GM21529 (cell line): Measurements from ENCODE around the gene ILK.

ENCODE experiments used
- ATAC-seq: cut with Tn5 transposase; IDR thresholded peaks from one replicate; pipeline ENCODE4 v1.9.1; 2021; ENCODE audit not compliant: unreplicated experiment

Gene ILK

DNA sequence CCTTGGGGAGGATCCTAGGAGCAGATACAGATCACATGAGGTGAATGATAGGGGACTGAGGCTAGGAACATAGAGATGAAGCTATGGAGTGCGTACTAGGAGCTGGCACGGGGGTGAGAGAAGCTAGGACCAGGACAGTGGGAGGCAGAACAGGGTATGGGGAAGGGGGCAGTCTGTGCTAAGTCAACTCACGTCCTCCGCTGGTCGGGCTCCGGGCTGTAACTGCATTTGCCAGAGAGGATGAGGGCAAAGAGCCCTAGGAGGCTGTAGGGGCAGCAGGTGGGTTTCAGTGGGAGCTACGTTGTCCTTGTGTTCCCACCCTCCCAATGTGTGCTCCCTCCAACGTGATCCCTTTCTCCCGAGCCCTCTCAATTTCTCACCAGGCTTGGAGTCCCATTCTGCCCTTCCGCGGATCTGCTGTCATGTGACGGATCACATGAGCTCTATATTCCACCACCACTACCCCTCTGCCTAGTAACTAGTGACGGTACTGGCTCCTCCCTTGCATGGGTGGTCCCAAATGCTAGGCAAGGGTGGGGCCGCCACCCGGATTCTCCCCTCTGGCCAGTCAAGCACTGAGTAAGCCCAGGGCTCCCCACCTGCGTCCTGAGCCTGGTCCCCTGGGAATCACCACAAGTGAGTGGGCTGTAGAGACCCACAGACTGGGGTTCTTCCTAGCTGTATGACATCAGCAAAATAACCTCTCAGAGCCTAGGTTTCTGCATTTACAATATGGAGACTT is 15.6 kb downstream of the ILK start, which contains the start of gene TPP1:
TSS of gene TPP1 (minus strand) at position 419 of the 742 bp plus-strand sequence. CDS start at position 397, 22 bp downstream.
- peak; percentile 99 for ATAC-seq

DNA sequence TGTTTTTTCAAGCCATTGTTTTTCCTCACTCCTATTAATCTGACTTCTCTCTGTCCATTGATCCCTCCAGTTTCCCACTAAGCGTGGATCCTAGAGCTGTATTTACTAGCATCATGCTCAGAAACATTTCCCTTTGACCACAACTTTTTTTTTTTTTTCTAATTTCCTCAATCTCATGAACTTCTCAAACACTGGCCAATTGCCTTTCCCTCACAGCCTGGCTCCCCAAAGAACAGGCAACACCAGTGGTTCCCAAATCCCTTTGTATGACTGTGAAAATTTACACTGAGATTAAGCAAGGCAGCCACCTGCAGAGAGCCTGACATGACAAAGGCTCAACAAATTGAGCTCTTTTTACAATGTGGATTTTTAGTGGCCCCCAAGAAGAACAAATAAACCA is 17.1 kb downstream of the ILK start:
- no peak for ATAC-seq

DNA sequence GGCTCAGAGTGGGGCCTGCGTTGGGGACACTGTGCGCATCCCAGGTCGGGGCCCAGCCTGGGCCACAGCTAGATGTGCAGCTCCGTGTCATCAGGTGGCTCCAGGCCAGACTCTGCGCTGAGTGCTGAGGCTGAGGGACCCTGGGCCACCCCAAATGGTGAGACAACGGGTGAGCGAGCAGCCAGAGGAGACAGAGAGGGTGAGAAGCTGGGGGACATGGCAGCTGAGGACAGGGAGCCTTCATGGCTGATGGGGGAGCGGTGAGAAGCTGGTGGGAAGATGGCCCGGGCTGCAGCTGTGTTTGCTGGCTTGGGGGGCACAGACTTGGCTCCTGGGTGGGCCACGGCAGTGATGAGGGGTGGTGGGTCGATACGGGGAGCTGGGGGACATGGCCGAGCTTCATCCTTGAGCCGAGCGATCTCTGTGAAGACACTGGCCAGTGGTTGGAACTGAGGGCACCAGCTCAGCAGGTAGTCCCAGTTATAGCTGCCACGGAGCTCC is 18.2 kb downstream of the ILK start:
- ATAC-seq: no peak

DNA sequence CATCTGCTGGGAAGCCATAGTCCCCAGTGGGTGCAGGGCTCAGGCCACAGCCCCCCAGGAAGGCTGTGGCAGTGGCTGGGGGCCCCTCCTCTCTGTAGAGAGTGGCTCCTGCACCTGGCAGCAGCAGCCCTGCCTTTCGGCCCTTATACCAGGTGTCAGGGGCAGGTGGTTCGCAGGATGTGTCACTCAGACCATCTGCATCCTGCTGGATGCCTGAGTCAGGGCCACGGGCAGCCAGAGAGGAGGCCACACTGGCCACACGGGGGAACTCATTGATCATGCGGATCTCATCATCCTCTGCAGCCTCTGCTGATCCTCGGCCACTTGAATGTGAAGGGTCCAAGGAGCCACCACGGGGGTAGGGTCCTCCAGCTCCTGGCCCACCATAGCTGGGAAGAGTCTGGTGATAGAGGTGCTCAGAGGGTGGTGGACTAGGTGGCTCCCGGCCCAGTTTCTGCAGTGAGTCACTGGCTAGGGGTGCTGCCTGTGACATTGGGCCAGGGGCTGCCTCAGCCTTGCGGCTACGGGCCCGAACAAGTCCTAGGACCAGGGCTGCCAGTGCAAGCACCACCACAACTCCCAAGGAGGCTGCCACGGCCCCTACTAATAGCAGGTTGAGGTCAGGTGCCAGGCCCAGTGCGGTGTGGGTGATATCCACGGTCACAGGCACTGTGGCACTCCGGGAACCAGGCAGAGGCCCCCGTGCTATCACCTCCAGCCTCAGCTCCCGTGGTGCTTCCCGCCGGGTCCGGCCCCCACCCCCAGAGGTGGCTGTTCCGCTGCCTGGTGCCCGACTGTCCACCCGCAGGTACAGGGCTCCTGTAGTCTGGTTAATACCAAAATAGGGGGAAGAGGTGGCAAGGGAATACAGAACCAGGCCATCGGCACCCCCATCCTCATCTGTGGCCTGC is 18.9 kb downstream of the ILK start:
- ATAC-seq: no peak

DNA sequence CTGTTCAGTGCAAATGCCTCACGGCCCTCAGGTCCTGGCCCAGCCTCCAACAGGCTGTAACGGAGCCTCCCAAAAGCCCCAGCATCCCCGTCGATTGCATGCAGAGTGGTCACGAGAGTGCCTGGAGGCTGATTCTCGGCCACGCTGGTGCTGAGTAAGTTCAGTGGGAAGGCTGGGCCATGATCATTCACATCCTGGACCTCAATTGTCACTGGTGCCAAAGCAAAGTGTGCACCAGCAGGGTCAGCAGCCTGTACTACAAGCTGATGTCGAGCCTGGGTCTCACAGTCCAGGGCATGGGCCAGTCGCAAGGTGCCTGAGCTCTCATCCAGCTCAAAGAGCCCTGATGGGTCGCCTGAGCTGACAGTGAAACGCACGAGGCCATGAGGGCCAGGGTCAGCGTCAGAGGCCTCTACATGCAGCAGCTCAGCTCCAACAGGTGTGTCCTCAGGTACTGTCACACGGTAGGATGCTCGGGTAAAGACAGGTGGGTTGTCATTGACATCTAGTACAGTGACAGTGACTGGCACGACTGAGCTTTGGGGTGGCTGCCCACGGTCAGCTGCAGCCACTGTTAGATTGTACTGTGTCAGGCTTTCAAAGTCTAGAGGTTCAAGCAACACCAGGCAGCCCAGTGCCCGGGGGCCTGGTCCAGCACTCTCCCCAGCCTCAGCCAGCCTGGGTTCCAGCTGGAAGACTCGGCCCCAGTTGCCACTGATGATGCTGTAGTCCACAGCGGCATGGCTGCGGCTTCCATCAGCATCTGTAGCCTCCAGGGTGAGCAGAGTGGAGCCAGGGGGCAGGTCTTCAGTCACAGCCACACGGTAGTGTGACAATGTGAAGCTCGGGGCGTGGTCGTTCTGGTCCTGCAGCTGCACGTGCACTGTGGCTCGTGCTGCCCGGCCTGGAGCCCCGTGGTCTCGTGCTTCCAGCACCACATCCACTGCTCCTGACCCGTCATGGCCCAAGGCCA is 20.1 kb downstream of the ILK start:
- ATAC-seq: no peak

DNA sequence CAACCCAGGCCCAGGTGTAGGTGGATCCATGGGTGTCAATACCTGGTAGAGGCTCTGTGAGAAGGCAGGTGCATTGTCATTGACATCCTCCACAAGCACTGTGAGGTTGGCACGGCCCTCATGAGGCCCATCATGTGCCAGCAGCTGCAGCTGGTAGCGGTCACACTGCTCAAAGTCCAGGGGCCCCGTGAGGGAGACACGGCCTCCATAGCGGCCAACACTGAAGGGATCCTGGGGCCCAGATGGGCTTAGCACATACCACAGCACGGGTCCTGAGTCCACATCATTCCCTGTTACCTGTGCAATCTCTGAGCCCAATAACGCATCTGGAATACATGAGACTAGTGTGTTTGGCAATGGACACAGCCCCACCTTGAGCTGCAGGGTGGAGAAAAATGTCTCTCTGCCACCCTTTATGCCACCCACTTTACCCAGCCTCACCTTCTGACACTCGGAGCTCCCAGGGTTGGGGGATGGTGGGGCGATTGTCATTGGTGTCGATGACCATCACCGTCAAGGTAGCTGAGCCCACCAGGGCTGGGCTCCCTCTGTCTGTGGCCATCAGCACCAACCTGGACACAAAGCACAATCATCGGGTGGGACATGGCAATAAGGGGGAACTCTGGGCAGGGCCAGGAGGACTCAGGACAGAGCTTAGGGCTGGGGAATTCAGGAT is 21.7 kb downstream of the ILK start:
- ATAC-seq: no peak

DNA sequence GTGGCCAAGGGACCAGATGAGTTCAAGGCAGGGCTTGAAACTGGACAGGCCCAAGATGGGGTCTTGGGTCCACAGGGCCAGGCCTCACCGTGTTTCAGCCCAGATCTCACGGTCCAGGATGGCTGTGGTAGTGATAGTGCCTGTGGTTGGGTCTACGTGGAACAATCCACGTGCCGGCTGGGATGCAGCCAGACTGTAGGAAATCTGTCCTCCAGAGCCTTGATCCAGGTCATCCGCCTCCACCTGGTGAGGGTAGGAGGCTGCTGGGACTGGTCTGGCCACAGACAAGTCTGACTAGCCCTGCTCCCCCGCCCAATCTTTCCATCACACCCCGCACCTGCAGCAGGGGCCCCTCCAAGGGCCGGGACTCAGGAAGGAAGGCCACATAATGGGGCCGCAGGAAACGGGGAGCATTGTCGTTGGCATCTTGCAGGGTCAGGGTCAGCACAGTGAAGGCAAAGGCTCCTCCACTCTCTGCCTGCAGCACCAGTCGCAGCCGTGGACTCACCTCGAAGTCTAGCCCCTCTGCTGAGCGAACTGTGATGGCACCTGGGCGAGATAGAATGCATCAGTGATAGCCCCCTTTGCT is 22.4 kb downstream of the ILK start:
- ATAC-seq: no peak

DNA sequence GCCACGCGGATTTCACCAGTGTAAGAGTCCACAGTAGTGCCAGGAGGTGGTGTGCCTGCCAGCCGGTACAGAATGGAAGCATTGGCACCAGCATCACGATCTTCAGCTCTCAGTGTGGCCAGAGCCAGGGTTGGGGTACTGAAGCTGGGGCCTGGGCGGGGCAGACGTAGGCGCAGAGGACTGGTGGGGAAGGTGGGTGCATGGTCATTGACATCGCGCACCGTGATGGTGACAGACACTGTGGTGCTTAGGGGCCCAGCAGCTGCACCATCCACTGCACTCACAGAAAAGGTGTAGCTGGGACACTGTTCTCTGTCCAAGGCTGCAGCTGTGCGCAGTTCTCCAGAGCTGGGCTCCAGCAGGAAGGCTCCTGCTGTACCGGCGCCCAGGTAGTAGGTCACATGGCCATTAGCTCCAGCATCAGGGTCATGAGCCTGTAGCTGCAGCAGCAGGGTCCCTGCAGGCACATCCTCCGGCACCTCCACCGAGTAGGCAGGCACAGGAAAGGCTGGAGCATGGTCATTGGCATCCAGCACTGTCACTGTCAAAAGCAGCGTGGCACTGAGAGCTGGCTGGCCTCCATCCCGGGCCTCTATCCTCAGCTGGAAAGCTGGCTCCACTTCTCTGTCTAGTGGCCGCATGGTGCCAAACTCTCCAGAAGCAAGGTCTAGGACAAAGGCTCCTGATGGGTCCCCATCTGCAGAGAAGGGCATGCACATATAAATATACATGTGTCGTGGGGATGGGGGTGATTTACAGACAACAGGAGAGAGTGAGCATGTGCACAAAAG is 23.6 kb downstream of the ILK start:
- no peak for ATAC-seq

DNA sequence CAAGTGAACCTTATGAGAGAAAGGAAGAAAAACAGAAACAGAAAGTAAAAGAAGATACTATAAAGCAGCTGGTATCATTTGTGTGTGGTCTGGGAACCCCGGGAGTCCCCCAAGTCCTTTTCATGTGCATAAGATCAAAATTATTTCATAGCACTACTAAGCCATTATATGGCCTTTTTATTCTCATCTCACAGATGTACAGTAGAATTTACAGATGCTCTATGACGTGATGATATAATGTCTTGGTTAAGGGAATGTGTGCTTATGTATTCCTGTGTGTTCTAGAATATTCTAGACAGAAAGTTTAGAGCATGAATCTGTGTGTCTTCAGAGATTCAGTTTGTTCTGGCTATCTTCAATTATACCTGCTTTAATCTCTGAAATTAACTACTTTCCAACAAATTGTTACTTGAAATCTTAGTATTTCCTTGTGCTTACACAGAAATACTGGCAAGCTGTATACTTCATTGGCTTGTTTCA is 24.2 kb downstream of the ILK start:
- peak; percentile 75 for ATAC-seq

DNA sequence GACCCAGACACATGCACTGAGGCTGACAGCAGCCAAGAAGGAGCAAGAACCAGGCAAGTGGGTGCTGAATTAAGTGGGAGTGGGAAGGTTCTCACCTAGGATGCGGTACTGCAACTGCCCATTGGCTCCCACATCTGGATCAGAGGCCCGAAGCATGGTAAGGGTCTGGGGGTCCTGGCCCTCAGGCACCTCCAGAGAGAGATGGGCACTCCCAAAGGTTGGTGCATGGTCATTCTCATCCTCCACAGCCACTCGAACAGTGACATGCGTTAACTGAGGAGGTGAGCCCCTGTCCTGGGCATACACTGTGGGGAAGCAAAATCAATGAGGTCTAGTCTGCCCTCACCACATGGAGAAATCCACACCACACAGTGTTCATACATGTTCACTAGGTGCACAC is 25.0 kb downstream of the ILK start:
- ATAC-seq: no peak

DNA sequence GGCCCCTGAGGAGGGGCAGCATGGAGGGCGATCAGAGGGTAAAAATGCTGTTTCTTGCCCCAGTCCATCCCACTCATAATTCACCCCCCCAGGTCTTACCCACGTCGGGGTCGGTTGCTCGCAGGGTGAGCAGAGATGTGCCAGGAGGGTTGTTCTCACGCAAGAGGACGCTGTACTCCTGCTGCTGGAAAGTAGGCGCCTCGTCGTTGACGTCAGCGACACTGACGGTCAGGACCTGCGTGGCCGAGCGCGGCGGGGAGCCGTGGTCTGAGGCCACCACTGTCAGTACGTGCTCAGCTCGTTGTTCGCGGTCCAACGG is 26.0 kb downstream of the ILK start:
- ATAC-seq: no peak

DNA sequence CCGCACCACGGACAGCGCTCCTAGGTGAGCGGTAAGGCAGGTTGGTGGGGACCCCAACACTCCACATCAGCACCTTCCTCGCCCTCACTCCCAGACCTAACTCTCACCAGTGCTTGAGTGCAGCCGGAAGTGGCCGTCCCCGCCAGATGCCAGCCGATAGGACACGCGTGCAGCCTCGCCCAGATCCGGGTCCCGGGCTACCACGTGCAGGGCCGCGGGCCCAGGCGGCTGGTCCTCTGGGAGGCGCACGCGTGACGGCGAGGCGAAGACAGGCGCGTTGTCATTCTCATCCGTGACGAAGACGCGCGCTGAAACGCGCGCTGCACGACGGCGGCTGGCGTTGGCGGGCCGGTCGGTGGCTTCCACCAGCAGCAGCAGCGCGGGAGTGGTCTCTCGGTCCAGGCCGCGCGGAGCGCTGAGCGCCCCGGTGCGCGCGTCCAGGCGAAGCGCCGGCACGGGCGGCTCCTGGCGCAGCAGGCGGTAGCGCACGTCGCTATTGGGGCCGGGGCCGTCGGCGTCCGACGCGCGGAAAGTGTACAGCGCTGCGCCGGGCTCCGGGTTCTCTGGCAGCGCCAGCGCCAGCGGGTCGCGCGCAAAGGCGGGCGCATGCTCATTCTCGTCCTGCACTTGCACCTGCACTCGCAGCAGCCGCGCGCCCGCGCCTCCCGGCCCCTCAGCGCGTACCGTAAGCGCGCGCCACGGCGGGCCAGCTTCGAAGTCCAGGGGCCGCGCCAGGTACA is 26.5 kb downstream of the ILK start:
- ATAC-seq: no peak

DNA sequence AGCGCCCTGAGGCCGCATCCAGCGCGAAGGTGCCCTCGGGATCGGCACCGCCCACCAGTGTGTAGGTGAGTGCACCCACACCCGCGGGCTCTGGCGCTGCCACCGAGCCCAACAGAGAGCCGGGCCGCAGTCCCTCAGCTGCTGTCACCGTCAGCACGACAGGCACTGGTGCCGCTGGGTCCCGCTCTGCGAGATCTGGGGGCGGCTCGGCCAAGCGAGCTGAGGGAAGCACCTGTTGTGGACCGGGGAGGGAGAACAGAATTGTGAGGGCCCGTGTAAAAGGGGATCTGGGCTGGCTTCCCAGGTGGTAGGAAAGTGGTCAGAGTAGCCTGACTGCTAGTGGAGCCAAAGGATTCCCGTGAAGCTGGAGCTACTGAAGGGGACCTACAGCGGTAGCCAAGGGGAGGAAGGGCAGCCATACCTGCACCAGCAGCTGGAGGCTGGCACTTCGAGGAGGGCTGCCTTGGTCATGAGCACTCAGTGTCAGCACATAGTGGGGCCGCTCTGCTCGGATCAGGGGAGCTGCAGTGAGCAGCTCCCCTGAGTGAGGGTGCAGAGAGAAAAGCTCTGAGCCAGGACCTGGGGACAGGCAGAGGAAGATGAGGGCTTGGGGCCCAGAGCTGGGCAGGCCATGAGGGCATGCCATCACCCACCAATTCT is 27.2 kb downstream of the ILK start:
- ATAC-seq: no peak

DNA sequence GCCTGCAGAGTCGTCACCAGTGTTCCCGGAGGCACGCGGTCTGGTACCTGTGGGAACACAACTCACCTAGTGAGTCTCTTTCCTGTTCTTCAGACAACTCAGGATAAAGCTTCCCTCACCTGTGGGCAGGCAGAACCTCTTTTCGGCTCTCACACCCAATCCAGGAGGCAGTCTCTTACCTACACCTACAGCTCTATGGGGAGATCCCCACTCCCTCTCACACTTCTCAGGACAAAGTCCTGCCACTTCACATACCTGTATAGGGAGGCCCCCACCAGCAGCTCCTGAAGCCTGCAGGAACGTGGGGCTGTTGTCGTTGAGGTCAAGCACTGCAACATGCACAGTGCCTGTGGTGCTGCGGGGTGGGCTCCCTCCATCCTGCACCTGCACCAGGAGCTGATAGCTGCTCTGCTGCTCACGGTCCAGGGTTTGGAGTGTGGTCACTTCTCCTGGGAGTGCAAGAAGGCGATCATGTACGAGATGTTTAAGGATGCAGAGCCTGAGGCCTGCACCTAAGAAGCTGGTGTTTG is 27.9 kb downstream of the ILK start:
- no peak for ATAC-seq

DNA sequence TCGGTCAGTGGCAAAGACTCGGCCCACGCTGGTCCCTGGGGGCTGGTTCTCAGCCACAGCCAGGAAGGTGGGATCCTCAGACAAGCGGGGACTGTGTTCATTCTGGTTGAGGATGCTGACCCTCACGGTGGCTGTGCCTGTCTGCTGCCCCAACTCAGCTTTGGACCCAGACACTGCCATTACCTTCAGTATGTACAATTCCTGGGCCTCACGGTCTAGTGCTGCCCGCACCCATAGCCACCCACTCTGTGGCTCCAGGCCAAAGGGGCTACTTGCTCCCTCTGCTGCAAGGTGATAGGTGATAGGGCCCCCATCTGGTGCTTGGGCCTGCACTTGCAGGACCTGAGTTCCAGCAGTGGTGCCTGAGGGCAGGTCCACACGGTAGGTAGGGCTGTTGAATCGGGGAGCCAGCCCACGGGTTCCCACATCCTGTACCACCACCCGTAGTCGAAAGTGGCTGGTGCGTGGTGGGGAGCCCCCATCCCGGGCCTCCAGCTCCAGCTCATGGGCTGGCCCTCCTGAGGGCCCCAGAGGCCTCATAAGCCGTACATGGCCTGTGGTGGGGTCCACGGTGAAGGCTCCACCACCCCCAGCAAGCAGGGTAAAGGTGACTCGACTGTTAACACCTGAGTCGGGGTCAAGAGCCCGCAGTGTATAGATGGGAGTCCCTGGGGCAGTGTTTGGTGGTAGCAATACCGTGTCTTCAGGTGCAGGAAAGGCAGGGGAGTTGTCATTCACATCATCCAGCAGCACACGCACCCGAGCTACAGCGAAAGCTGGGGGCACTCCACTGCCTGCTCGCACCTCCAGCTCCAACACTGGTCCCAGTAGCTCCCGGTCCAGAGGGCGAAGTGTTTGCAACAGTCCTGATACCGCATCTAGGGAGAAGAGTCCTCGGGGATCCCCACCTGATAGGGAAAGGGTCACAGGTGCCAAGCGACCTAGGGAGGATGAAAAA is 28.8 kb downstream of the ILK start:
- no peak for ATAC-seq
